HEK293 (cell line): ENCODE data around the gene TNN.

Source experiments
- CTCF ChIA-PET: fragments of 350-600 bp; formaldehyde crosslinking; extraction: SDS; loops from one replicate; lab custom pipeline; 2021; ENCODE audit warnings: antibody characterized with exemption; lab: Yijun Ruan, JAX
- POLR2A ChIA-PET: fragments of 300-600 bp; formaldehyde crosslinking; extraction: SDS; loops from one replicate; lab custom pipeline; 2020; ENCODE audit warnings: antibody characterized with exemption, inconsistent platforms; lab: Yijun Ruan, JAX
- H3K27ac ChIP-seq: fragments of 200-500 bp; sonication (Bioruptor generic); 2 replicates; pipeline ENCODE4 v1.5.1; 2014; ENCODE audit warnings: low read depth, low read length, control low read depth, inconsistent platforms; ENCODE audit errors: extremely low read depth
- H3K36me3 ChIP-seq, 2 experiments: fragments of 200-500 bp in 1 of 2; sonication (Bioruptor generic) in 1 of 2; 1 replicate in 1 of 2; 2 replicates in 1 of 2; pipeline ENCODE4 v1.5.1; 2014 to 2017; ENCODE audit warnings: inconsistent platforms in 2 of 2, low read length in 2 of 2; ENCODE audit not compliant: control insufficient read depth in 2 of 2, insufficient read depth in 1 of 2
- H3K4me1 ChIP-seq: fragments of 200-500 bp; sonication (Bioruptor generic); 2 replicates; pipeline ENCODE4 v1.5.1; 2014; ENCODE audit warnings: mild to moderate bottlenecking, low read length, inconsistent platforms; ENCODE audit not compliant: control insufficient read depth, insufficient read depth
- H3K4me3 ChIP-seq: 2 replicates; pipeline ENCODE4 v1.5.1; 2011; ENCODE audit warnings: low read depth, mild to moderate bottlenecking, control low read depth, low read length, moderate library complexity
- H3K9me3 ChIP-seq: fragments of 200-500 bp; sonication (Bioruptor generic); 2 replicates; pipeline ENCODE4 v1.5.1; 2014; ENCODE audit warnings: low read depth, low read length, inconsistent platforms; ENCODE audit not compliant: control insufficient read depth, insufficient read depth
- BCL11A ChIP-seq: fragments of 450-650 bp; formaldehyde crosslinking; IDR thresholded peaks from 2 replicates; pipeline ENCODE4 v1.5.1; 2016; ENCODE audit warnings: low read depth, missing biosample characterization, missing genetic modification characterization
- YY1 ChIP-seq: fragments of 450-650 bp; formaldehyde crosslinking; IDR thresholded peaks from 2 replicates; pipeline ENCODE4 v1.5.1; 2018; ENCODE audit warnings: missing biosample characterization, missing genetic modification characterization
- ZBTB17 ChIP-seq: fragments of 450-650 bp; formaldehyde crosslinking; IDR thresholded peaks from 2 replicates; pipeline ENCODE4 v1.5.1; 2016; ENCODE audit warnings: missing biosample characterization, missing genetic modification characterization
- ZFP37 ChIP-seq: fragments of 450-650 bp; formaldehyde crosslinking; IDR thresholded peaks from 2 replicates; pipeline ENCODE4 v1.5.1; 2016; ENCODE audit warnings: missing biosample characterization, missing genetic modification characterization
- ZNF184 ChIP-seq: fragments of 450-650 bp; IDR thresholded peaks from 2 replicates; pipeline ENCODE4 v1.5.1; 2018; ENCODE audit warnings: missing biosample characterization, mild to moderate bottlenecking, missing genetic modification characterization
- ZNF19 ChIP-seq: fragments of 450-650 bp; formaldehyde crosslinking; IDR thresholded peaks from 2 replicates; pipeline ENCODE4; 2016; ENCODE audit warnings: missing biosample characterization, missing genetic modification characterization, low read depth
- ZNF214 ChIP-seq: fragments of 450-650 bp; formaldehyde crosslinking; IDR thresholded peaks from 2 replicates; pipeline ENCODE4 v1.5.1; 2017; ENCODE audit warnings: missing biosample characterization, mild to moderate bottlenecking, missing genetic modification characterization, borderline replicate concordance
- ZNF223 ChIP-seq: fragments of 450-650 bp; formaldehyde crosslinking; IDR thresholded peaks from 2 replicates; pipeline ENCODE4 v1.5.1; 2016; ENCODE audit warnings: missing biosample characterization, missing genetic modification characterization
- ZNF24 ChIP-seq: fragments of 450-650 bp; formaldehyde crosslinking; IDR thresholded peaks from 2 replicates; pipeline ENCODE4 v1.5.1; 2016; ENCODE audit warnings: missing biosample characterization, missing genetic modification characterization
- ZNF266 ChIP-seq: fragments of 450-650 bp; formaldehyde crosslinking; IDR thresholded peaks from 2 replicates; pipeline ENCODE4 v1.5.1; 2016; ENCODE audit warnings: missing biosample characterization, missing genetic modification characterization, low read depth
- ZNF423 ChIP-seq: fragments of 450-650 bp; formaldehyde crosslinking; IDR thresholded peaks from 2 replicates; pipeline ENCODE4 v1.5.1; 2016; ENCODE audit warnings: missing biosample characterization, missing genetic modification characterization
- ZNF433 ChIP-seq: fragments of 450-650 bp; formaldehyde crosslinking; IDR thresholded peaks from 2 replicates; pipeline ENCODE4 v1.5.1; 2016; ENCODE audit warnings: missing biosample characterization, missing genetic modification characterization, low read depth
- ZNF529 ChIP-seq: fragments of 450-650 bp; formaldehyde crosslinking; IDR thresholded peaks from 2 replicates; pipeline ENCODE4 v1.5.1; 2017; ENCODE audit warnings: missing genetic modification characterization, missing biosample characterization; ENCODE audit not compliant: insufficient replicate concordance
- ZNF561 ChIP-seq: fragments of 450-650 bp; IDR thresholded peaks from 2 replicates; pipeline ENCODE4 v1.5.1; 2018; ENCODE audit warnings: missing biosample characterization, missing genetic modification characterization, borderline replicate concordance
- ZNF600 ChIP-seq: fragments of 450-650 bp; formaldehyde crosslinking; IDR thresholded peaks from 2 replicates; pipeline ENCODE4 v1.5.1; 2016; ENCODE audit warnings: missing biosample characterization, missing genetic modification characterization
- ZNF654 ChIP-seq: fragments of 450-650 bp; formaldehyde crosslinking; IDR thresholded peaks from 2 replicates; pipeline ENCODE4 v1.5.1; 2016; ENCODE audit warnings: low read depth, missing biosample characterization, missing genetic modification characterization
- ZNF660 ChIP-seq: fragments of 450-650 bp; IDR thresholded peaks from 2 replicates; pipeline ENCODE4 v1.5.1; 2018; ENCODE audit warnings: missing biosample characterization, mild to moderate bottlenecking, missing genetic modification characterization
- ZNF677 ChIP-seq: fragments of 450-650 bp; IDR thresholded peaks from 2 replicates; pipeline ENCODE4 v1.5.0; 2018; ENCODE audit warnings: missing biosample characterization, mild to moderate bottlenecking, missing genetic modification characterization, moderate library complexity
- ZNF843 ChIP-seq: fragments of 450-650 bp; formaldehyde crosslinking; IDR thresholded peaks from 2 replicates; pipeline ENCODE4 v1.5.1; 2016; ENCODE audit warnings: missing biosample characterization, missing genetic modification characterization
- TF ChIP-seq, protein P1 (sequence below): fragments of 450-650 bp; formaldehyde crosslinking; IDR thresholded peaks from 2 replicates; pipeline ENCODE4 v1.5.1; 2016; ENCODE audit warnings: missing biosample characterization, missing genetic modification characterization
- TF ChIP-seq, protein P2 (sequence below): fragments of 450-650 bp; formaldehyde crosslinking; IDR thresholded peaks from 2 replicates; pipeline ENCODE4 v1.5.1; 2016; ENCODE audit warnings: missing biosample characterization, missing genetic modification characterization
- TF ChIP-seq, protein P3 (sequence below): fragments of 450-650 bp; formaldehyde crosslinking; IDR thresholded peaks from 2 replicates; pipeline ENCODE4 v1.5.1; 2016; ENCODE audit warnings: missing biosample characterization, missing genetic modification characterization, borderline replicate concordance
- TF ChIP-seq, protein P4 (sequence below): fragments of 450-650 bp; formaldehyde crosslinking; IDR thresholded peaks from 2 replicates; pipeline ENCODE4 v1.5.1; 2016; ENCODE audit warnings: missing biosample characterization, missing genetic modification characterization, borderline replicate concordance
- TF ChIP-seq, protein P5 (sequence below): fragments of 450-650 bp; formaldehyde crosslinking; IDR thresholded peaks from 2 replicates; pipeline ENCODE4 v1.5.1; 2016; ENCODE audit warnings: missing biosample characterization, missing genetic modification characterization
- TF ChIP-seq, protein P6 (sequence below): fragments of 450-650 bp; formaldehyde crosslinking; IDR thresholded peaks from 2 replicates; pipeline ENCODE4 v1.5.1; 2016; ENCODE audit warnings: missing biosample characterization, missing genetic modification characterization

TNN gene

DNA sequence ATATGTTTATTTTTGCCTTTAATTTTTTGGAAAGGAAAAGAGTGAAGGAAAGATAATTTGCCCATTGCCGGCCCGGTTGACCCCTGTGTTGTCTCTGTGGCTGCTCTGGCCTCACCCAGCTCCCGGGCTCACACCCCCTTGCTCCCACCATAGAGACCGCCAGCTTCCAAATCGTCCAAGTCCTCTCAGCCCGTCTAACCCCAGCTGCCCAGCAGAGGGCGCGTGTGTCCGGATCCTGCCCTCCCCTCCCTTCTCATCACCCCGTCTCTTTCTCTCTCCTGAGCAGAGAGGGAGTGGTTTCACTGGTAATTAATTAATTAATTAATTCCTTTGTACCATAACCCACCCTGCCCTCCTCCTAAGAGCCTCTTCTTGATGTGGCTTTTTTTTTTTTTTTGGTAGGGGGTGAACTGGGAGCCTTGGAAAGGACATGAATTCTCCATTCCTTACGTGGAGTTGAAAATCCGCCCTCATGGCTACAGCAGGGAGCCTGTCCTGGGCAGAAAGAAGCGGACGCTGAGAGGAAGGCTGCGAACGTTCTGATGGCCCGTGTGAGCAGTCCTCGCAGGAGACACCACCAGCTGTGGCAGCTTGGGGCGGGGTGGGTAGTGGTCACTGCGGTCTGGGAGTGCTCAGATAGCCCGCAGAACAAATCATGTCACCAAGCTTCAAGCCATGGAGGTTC, 79.0 kb downstream of the TNN start:
- H3K9me3 ChIP-seq: no peaks in the 10 kb centered on the region
- H3K27ac ChIP-seq: no peak overlapping the region
- POLR2A ChIA-PET: interaction anchor here (0.7 kb wide), 1 partner anchor 312 kb away, joined by 4 read pairs; no protein-coding TSS in a partner anchor
- H3K4me1 ChIP-seq: no peaks in the 10 kb centered on the region
- CTCF ChIA-PET: interaction anchor here (0.5 to 4.5 kb wide), 46 partner anchors 9 to 1059 kb away, joined by 3 to 43 read pairs (median 4); no protein-coding TSS in a partner anchor
- no peak overlapping the region for H3K4me3 ChIP-seq
- no peaks in the 10 kb centered on the region for H3K36me3 ChIP-seq
- TF ChIP-seq ZNF214 (no peak), ZFP37 (tag by site-specific recombination) (no peak), ZNF223 (tag by site-specific recombination) (no peak), ZNF660 (tag by site-specific recombination) (no peak), ZNF654 (peak; percentile 51), ZNF184 (no peak), ZNF266 (tag by site-specific recombination) (no peak), ZNF433 (no peak), ZNF423 (tag by site-specific recombination) (no peak), YY1 (tag by site-specific recombination) (no peak), ZNF19 (tag by site-specific recombination) (no peak), ZNF677 (no peak), ZNF561 (tag by site-specific recombination) (no peak), ZNF843 (tag by site-specific recombination) (no peak), ZNF529 (tag by site-specific recombination) (no peak), ZBTB17 (tag by site-specific recombination) (peak; percentile 37; the same call in 1 of the 2 replicates), BCL11A (tag by site-specific recombination) (no peak), ZNF24 (tag by site-specific recombination) (no peak), ZNF600 (tag by site-specific recombination) (no peak)
- TF ChIP-seq, protein P1, sequence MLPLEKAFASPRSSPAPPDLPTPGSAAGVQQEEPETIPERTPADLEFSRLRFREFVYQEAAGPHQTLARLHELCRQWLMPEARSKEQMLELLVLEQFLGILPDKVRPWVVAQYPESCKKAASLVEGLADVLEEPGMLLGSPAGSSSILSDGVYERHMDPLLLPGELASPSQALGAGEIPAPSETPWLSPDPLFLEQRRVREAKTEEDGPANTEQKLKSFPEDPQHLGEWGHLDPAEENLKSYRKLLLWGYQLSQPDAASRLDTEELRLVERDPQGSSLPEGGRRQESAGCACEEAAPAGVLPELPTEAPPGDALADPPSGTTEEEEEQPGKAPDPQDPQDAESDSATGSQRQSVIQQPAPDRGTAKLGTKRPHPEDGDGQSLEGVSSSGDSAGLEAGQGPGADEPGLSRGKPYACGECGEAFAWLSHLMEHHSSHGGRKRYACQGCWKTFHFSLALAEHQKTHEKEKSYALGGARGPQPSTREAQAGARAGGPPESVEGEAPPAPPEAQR: no peak
- TF ChIP-seq, protein P2, sequence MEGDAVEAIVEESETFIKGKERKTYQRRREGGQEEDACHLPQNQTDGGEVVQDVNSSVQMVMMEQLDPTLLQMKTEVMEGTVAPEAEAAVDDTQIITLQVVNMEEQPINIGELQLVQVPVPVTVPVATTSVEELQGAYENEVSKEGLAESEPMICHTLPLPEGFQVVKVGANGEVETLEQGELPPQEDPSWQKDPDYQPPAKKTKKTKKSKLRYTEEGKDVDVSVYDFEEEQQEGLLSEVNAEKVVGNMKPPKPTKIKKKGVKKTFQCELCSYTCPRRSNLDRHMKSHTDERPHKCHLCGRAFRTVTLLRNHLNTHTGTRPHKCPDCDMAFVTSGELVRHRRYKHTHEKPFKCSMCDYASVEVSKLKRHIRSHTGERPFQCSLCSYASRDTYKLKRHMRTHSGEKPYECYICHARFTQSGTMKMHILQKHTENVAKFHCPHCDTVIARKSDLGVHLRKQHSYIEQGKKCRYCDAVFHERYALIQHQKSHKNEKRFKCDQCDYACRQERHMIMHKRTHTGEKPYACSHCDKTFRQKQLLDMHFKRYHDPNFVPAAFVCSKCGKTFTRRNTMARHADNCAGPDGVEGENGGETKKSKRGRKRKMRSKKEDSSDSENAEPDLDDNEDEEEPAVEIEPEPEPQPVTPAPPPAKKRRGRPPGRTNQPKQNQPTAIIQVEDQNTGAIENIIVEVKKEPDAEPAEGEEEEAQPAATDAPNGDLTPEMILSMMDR (tag by site-specific recombination): peak; percentile 85
- TF ChIP-seq, protein P3, sequence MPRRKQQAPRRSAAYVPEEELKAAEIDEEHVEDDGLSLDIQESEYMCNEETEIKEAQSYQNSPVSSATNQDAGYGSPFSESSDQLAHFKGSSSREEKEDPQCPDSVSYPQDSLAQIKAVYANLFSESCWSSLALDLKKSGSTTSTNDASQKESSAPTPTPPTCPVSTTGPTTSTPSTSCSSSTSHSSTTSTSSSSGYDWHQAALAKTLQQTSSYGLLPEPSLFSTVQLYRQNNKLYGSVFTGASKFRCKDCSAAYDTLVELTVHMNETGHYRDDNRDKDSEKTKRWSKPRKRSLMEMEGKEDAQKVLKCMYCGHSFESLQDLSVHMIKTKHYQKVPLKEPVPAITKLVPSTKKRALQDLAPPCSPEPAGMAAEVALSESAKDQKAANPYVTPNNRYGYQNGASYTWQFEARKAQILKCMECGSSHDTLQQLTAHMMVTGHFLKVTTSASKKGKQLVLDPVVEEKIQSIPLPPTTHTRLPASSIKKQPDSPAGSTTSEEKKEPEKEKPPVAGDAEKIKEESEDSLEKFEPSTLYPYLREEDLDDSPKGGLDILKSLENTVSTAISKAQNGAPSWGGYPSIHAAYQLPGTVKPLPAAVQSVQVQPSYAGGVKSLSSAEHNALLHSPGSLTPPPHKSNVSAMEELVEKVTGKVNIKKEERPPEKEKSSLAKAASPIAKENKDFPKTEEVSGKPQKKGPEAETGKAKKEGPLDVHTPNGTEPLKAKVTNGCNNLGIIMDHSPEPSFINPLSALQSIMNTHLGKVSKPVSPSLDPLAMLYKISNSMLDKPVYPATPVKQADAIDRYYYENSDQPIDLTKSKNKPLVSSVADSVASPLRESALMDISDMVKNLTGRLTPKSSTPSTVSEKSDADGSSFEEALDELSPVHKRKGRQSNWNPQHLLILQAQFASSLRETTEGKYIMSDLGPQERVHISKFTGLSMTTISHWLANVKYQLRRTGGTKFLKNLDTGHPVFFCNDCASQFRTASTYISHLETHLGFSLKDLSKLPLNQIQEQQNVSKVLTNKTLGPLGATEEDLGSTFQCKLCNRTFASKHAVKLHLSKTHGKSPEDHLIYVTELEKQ (tag by site-specific recombination): no peak
- TF ChIP-seq, protein P4, sequence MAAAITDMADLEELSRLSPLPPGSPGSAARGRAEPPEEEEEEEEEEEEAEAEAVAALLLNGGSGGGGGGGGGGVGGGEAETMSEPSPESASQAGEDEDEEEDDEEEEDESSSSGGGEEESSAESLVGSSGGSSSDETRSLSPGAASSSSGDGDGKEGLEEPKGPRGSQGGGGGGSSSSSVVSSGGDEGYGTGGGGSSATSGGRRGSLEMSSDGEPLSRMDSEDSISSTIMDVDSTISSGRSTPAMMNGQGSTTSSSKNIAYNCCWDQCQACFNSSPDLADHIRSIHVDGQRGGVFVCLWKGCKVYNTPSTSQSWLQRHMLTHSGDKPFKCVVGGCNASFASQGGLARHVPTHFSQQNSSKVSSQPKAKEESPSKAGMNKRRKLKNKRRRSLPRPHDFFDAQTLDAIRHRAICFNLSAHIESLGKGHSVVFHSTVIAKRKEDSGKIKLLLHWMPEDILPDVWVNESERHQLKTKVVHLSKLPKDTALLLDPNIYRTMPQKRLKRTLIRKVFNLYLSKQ (tag by site-specific recombination): no peak
- TF ChIP-seq, protein P5, sequence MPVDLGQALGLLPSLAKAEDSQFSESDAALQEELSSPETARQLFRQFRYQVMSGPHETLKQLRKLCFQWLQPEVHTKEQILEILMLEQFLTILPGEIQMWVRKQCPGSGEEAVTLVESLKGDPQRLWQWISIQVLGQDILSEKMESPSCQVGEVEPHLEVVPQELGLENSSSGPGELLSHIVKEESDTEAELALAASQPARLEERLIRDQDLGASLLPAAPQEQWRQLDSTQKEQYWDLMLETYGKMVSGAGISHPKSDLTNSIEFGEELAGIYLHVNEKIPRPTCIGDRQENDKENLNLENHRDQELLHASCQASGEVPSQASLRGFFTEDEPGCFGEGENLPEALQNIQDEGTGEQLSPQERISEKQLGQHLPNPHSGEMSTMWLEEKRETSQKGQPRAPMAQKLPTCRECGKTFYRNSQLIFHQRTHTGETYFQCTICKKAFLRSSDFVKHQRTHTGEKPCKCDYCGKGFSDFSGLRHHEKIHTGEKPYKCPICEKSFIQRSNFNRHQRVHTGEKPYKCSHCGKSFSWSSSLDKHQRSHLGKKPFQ (tag by site-specific recombination): peak; percentile 70
- TF ChIP-seq, protein P6, sequence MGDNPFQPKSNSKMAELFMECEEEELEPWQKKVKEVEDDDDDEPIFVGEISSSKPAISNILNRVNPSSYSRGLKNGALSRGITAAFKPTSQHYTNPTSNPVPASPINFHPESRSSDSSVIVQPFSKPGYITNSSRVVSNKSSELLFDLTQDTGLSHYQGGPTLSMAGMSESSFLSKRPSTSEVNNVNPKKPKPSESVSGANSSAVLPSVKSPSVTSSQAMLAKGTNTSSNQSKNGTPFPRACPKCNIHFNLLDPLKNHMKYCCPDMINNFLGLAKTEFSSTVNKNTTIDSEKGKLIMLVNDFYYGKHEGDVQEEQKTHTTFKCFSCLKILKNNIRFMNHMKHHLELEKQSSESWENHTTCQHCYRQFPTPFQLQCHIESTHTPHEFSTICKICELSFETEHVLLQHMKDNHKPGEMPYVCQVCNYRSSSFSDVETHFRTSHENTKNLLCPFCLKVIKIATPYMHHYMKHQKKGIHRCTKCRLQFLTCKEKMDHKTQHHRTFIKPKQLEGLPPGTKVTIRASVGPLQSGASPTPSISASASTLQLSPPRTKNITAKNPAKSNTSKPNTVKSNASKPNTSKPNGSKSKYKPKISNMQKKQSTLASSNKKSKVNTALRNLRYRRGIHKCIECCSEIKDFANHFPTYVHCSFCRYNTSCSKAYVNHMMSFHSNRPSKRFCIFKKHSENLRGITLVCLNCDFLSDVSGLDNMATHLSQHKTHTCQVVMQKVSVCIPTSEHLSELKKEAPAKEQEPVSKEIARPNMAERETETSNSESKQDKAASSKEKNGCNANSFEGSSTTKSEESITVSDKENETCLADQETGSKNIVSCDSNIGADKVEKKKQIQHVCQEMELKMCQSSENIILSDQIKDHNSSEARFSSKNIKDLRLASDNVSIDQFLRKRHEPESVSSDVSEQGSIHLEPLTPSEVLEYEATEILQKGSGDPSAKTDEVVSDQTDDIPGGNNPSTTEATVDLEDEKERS: no peak
